HFFc6 (cell line): ENCODE data around the gene PCDH9. TPM values are rescaled to one million over a fixed set of nuclear protein-coding genes. Genes with fewer than 3 reads are reported as not detected.
A peak's percentile ranks its signal among the peaks of the same experiment; 100 is the strongest.

Experiments
- DNase-seq: peaks from one replicate; pipeline ENCODE4 v3.0.0-alpha.2; 2018
- H3K27ac Mint-ChIP-seq: 2 replicates; pipeline ENCODE4 v1.8.0; 2020; ENCODE audit warnings: mild to moderate bottlenecking, mixed read lengths
- H3K27me3 Mint-ChIP-seq: 2 replicates; pipeline ENCODE4 v1.8.0; 2021; ENCODE audit warnings: mild to moderate bottlenecking, moderate library complexity, mixed read lengths; ENCODE audit not compliant: insufficient read depth
- H3K36me3 Mint-ChIP-seq: 2 replicates; pipeline ENCODE4 v1.8.0; 2021; ENCODE audit warnings: low read depth, mixed read lengths
- H3K4me1 Mint-ChIP-seq: 2 replicates; pipeline ENCODE4 v1.8.0; 2020; ENCODE audit warnings: low read depth, mixed read lengths
- H3K4me3 Mint-ChIP-seq: 2 replicates; pipeline ENCODE4 v1.8.0; 2020; ENCODE audit warnings: mild to moderate bottlenecking, moderate library complexity, mixed read lengths
- H3K9me3 Mint-ChIP-seq: 2 replicates; pipeline ENCODE4 v1.8.0; 2020; ENCODE audit warnings: mild to moderate bottlenecking, mixed read lengths
- total RNA-seq, 6 experiments: library from RNA; stranded (reverse); fragmentation: NEBNext Ultra II Directional; extraction: Animal tissue kit (Norgen Biotek cat#: 25700); gene quantifications; 2 replicates in 1 of 6; 3 replicates in 5 of 6; pipeline ENCODE4 v1.2.3, GENCODE V29; 2021
- TF ChIP-seq, protein P1 (sequence below): fragments of 200-600 bp; sonication (generic); IDR thresholded peaks from 2 replicates; pipeline ENCODE4 v1.5.0; 2021; ENCODE audit warnings: antibody characterized with exemption, mild to moderate bottlenecking

The PCDH9 gene
- total RNA-seq, 6 experiments from 2014 or later: 2.0 to 6.7 (median 2.6) TPM

DNA sequence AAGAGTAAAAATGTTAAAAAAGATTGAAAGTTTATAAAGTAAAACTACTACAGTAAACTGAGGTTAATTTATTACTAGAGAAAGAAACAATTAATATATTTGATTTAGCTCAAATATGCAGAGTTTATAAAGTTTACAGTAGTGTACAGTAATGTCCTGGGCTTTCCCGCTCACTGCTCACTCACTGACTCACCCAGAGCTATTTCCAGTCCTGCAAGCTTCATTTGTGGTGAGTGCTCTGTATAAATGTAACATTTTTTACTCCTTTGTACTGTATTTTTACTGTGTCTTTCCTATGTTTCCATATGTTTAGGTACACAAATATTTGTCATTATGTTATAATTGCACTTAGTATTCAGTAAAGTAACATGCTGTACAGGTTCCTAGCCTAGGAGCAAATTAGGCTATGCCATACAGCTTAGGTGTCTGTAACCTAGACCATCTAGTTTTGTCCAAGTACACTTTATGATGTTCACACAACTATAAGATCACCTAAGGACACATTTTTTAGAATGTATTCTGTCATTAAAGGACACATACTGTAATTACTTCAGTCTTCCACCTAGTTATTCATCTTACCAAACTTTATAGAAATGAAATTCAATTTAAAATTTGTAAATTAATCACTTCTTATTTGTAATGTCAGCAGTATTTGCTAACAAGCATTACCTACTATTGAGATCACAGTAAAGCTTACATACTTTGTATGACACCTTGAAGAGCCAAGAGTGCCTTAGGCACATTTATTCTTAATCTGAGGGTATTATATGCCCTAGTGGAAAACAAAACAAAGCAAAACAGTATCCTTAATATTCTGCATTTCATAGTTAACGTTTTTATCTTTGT lies 683.4 kb downstream of the PCDH9 start:
- no peaks in the 10 kb centered on the region for H3K27me3 Mint-ChIP-seq
- H3K4me1 Mint-ChIP-seq: no peaks in the 10 kb centered on the region; the same call in 1 of the 2 replicates
- H3K9me3 Mint-ChIP-seq: no peaks in the 10 kb centered on the region
- TF ChIP-seq, protein P1, sequence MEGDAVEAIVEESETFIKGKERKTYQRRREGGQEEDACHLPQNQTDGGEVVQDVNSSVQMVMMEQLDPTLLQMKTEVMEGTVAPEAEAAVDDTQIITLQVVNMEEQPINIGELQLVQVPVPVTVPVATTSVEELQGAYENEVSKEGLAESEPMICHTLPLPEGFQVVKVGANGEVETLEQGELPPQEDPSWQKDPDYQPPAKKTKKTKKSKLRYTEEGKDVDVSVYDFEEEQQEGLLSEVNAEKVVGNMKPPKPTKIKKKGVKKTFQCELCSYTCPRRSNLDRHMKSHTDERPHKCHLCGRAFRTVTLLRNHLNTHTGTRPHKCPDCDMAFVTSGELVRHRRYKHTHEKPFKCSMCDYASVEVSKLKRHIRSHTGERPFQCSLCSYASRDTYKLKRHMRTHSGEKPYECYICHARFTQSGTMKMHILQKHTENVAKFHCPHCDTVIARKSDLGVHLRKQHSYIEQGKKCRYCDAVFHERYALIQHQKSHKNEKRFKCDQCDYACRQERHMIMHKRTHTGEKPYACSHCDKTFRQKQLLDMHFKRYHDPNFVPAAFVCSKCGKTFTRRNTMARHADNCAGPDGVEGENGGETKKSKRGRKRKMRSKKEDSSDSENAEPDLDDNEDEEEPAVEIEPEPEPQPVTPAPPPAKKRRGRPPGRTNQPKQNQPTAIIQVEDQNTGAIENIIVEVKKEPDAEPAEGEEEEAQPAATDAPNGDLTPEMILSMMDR: no peak
- DNase-seq: peak; percentile 12
- no peak overlapping the region for H3K4me3 Mint-ChIP-seq
- H3K27ac Mint-ChIP-seq: no peak overlapping the region; the same call in 1 of the 2 replicates
- no peaks in the 10 kb centered on the region for H3K36me3 Mint-ChIP-seq

DNA sequence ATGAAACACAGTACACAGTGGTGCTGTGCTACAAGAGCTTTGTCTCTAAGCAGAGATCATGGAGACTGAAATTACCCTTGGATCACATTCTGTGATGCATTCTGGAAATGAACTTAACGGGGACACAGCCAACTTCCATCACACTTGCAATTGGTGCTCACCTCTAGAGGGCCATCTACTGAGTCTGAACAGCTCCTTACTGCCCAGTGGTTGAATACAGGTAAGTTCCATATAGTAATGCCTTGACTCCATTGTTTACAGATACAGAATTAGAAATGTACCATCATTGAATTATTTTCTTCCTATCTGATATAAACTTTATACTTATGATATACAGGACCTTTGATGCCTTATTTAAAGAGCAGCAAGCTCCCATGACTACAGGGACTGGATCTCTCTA lies 686.4 kb downstream of the PCDH9 start:
- Mint-ChIP-seq H3K4me3 (no peak overlapping the region), H3K9me3 (no peaks in the 10 kb centered on the region), H3K27ac (no peak overlapping the region), H3K36me3 (no peaks in the 10 kb centered on the region), H3K4me1 (no peaks in the 10 kb centered on the region; the same call in 1 of the 2 replicates), H3K27me3 (no peaks in the 10 kb centered on the region)
- no peak for DNase-seq
- TF ChIP-seq, protein P1: peak; percentile 23; the same call in 1 of the 2 replicates

DNA sequence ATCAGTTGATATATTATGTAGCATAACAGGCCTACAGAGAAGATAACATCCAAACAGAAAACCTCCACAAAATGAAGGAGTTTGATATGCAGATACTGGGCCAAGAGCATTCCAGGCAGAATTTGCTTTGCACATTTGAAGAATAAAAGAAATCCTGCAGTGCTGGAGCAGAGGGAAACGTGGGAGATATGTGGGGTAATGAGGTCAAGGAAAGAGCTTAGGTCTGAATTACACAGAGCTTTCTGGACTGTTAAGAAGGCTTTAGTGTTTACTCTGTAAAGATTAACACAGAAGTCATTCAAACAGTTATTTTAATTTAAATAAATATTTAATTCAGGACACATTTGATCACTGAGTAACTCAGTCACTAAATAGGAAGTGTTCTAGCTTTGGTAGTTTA lies 692.7 kb downstream of the PCDH9 start:
- no peaks in the 10 kb centered on the region for H3K9me3 Mint-ChIP-seq
- no peaks in the 10 kb centered on the region for H3K27me3 Mint-ChIP-seq
- peaks cover 21% of the 10 kb centered on the region for H3K4me1 Mint-ChIP-seq
- no peaks in the 10 kb centered on the region; the same call in 1 of the 2 replicates for H3K36me3 Mint-ChIP-seq
- TF ChIP-seq, protein P1: no peak
- H3K27ac Mint-ChIP-seq: no peak overlapping the region
- DNase-seq: no peak
- no peak overlapping the region for H3K4me3 Mint-ChIP-seq

DNA sequence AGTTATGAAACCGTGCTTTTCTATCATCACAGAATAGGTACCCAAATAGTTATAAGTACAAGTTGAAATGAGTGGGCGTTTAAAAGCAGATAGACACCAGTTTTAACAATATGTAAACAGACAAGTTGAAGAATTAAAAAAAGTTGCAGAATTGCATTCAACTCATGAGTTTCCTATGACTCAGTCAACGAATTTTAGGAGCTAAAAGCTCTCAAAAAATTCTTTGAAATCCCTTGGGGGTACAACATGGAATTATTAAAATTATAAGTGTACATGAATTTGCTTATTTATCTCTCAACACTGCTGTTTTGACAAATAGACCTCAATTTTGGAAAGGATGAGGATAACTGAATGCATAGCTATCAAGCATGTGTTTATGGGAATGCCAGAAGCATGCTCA lies 693.4 kb downstream of the PCDH9 start:
- no peak for DNase-seq
- Mint-ChIP-seq H3K27me3 (no peaks in the 10 kb centered on the region), H3K4me3 (no peak overlapping the region), H3K4me1 (peaks cover 26% of the 10 kb centered on the region), H3K9me3 (no peaks in the 10 kb centered on the region), H3K27ac (no peak overlapping the region), H3K36me3 (no peaks in the 10 kb centered on the region; the same call in 1 of the 2 replicates)
- TF ChIP-seq, protein P1: no peak

DNA sequence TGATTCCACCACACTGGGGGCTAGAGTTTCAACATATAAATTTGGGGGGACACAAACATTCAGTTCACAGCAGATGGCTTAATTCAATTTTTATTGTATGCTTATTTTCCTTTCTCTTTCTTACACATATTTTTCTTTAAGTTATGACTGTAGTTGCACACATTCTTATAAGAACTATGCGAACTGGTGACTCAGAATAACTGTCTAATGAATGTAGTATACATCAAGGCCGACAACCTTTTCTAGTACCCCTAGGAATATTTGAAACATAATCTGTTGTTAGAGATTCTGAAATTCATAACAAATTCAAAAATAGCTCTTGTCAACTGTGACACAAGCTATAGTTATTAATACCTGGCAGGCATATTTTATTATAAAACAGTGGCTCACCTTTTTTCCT lies 695.6 kb downstream of the PCDH9 start:
- Mint-ChIP-seq H3K9me3 (no peaks in the 10 kb centered on the region), H3K4me1 (peaks cover 26% of the 10 kb centered on the region), H3K4me3 (no peak overlapping the region), H3K27ac (peak overlapping the region; percentile 25; the same call in 1 of the 2 replicates), H3K27me3 (no peaks in the 10 kb centered on the region), H3K36me3 (no peaks in the 10 kb centered on the region; the same call in 1 of the 2 replicates)
- TF ChIP-seq, protein P1: no peak; the same call in 1 of the 2 replicates
- DNase-seq: no peak
